HepG2 (cell line): ENCODE measurements around the gene VSX1. TPM values are rescaled to one million over a fixed set of nuclear protein-coding genes. Genes with fewer than 3 reads are reported as not detected.
A peak's percentile ranks its signal among the peaks of the same experiment; 100 is the strongest.

Experiments used
- ARID4A ChIP-seq: sonication (generic); formaldehyde crosslinking; IDR thresholded peaks from 2 replicates; pipeline ENCODE4 v1.5.0; 2020; ENCODE audit warnings: mild to moderate bottlenecking, missing genetic modification reagents, borderline replicate concordance
- FOXJ3 ChIP-seq: sonication (generic); formaldehyde crosslinking; IDR thresholded peaks from 2 replicates; pipeline ENCODE4 v1.4.0; 2020; ENCODE audit warnings: missing genetic modification reagents, mild to moderate bottlenecking, borderline replicate concordance
- KDM5A ChIP-seq: fragments of 200-600 bp; sonication (generic); IDR thresholded peaks from 2 replicates; pipeline ENCODE4 v1.7.0; 2018; ENCODE audit warnings: antibody characterized with exemption, mild to moderate bottlenecking, low read length, borderline replicate concordance
- KLF12 ChIP-seq: sonication (generic); formaldehyde crosslinking; IDR thresholded peaks from 2 replicates; pipeline ENCODE4 v1.4.0; 2020; ENCODE audit warnings: missing genetic modification reagents, borderline replicate concordance
- MEIS2 ChIP-seq: sonication (generic); formaldehyde crosslinking; IDR thresholded peaks from 2 replicates; pipeline ENCODE4 v1.9.0; 2021; ENCODE audit warnings: mild to moderate bottlenecking, missing genetic modification reagents
- MTA3 ChIP-seq: sonication (generic); formaldehyde crosslinking; IDR thresholded peaks from 2 replicates; pipeline ENCODE4 v1.4.0; 2020; ENCODE audit warnings: missing genetic modification reagents
- NBN ChIP-seq: fragments of 450-650 bp; conservative IDR thresholded peaks from 2 replicates; pipeline ENCODE4 v1.6.1; 2017
- NR2F6 ChIP-seq, 2 experiments: IDR thresholded peaks; 2 replicates each; pipeline ENCODE4 v1.6.1; 2016; ENCODE audit warnings: antibody characterized with exemption in 1 of 2, mild to moderate bottlenecking in 1 of 2
- U2AF1 ChIP-seq: fragments of 200-400 bp; formaldehyde crosslinking; optimal IDR thresholded peaks from 2 replicates; pipeline ENCODE3; 2017; ENCODE audit warnings: mild to moderate bottlenecking, low read depth, low read length
- ZBTB37 ChIP-seq: sonication (generic); formaldehyde crosslinking; IDR thresholded peaks from 2 replicates; pipeline ENCODE4 v1.4.0; 2020; ENCODE audit warnings: mild to moderate bottlenecking, missing genetic modification reagents
- ZBTB8A ChIP-seq: sonication (generic); formaldehyde crosslinking; IDR thresholded peaks from 2 replicates; pipeline ENCODE4 v1.4.0; 2020; ENCODE audit warnings: mild to moderate bottlenecking, low read depth, missing genetic modification reagents, borderline replicate concordance
- ZFP82 ChIP-seq: sonication (generic); formaldehyde crosslinking; IDR thresholded peaks from 2 replicates; pipeline ENCODE4 v1.5.1; 2020; ENCODE audit warnings: mild to moderate bottlenecking, missing genetic modification reagents, borderline replicate concordance
- ZFX ChIP-seq: sonication (generic); formaldehyde crosslinking; IDR thresholded peaks from 2 replicates; pipeline ENCODE4 v1.4.0; 2020; ENCODE audit warnings: mild to moderate bottlenecking, low read depth, missing genetic modification reagents, moderate library complexity
- ZKSCAN8 ChIP-seq: IDR thresholded peaks from 2 replicates; pipeline ENCODE4 v1.6.1; 2016; ENCODE audit warnings: borderline replicate concordance, missing genetic modification reagents, missing compliant biosample characterization
- ZNF207 ChIP-seq: fragments of 450-650 bp; IDR thresholded peaks from 2 replicates; pipeline ENCODE4 v1.6.1; 2016; ENCODE audit warnings: antibody characterized with exemption, borderline replicate concordance
- ZNF460 ChIP-seq: sonication (generic); formaldehyde crosslinking; IDR thresholded peaks from 2 replicates; pipeline ENCODE4 v1.5.1; 2020; ENCODE audit warnings: missing genetic modification reagents, mild to moderate bottlenecking, borderline replicate concordance
- ZNF530 ChIP-seq: sonication (generic); formaldehyde crosslinking; IDR thresholded peaks from 2 replicates; pipeline ENCODE4 v1.5.0; 2020; ENCODE audit warnings: low read depth, mild to moderate bottlenecking, missing genetic modification reagents
- ZNF768 ChIP-seq: sonication (generic); formaldehyde crosslinking; IDR thresholded peaks from 2 replicates; pipeline ENCODE4 v1.4.0; 2020; ENCODE audit warnings: missing genetic modification reagents
- polyA plus RNA-seq, 8 experiments: library from polyadenylated mRNA; depleted of rRNA in 3 of 8; stranded (reverse) in 7 of 8; unstranded in 1 of 8; fragments of >200 nt; fragmentation: Illumina TruSeq in 4 of 8; extraction: Trizol in 4 of 8; gene quantifications; 2 replicates each; pipeline versions ENCODE4 v1.2.1 to v1.2.3, GENCODE V29; 2011 to 2016; ENCODE audit warnings: low read depth in 4 of 8, missing spikeins in 1 of 8, mixed read lengths in 1 of 8; ENCODE audit not compliant: insufficient read depth in 1 of 8
- total RNA-seq, 5 experiments: library from RNA; depleted of rRNA; stranded (reverse); fragments of >200 nt; fragmentation: Illumina TruSeq; extraction: Trizol; gene quantifications; 2 replicates each; pipeline ENCODE4 v1.2.3, GENCODE V29; 2016; ENCODE audit warnings: low read depth in 1 of 5
- TF ChIP-seq, protein P1 (sequence below): sonication (generic); formaldehyde crosslinking; IDR thresholded peaks from 2 replicates; pipeline ENCODE4 v1.8.0; 2022; ENCODE audit warnings: mild to moderate bottlenecking, missing genetic modification reagents
- TF ChIP-seq, protein P2 (sequence below): sonication (generic); formaldehyde crosslinking; IDR thresholded peaks from 2 replicates; pipeline ENCODE4 v1.4.0; 2020; ENCODE audit warnings: missing genetic modification reagents

VSX1 gene
- total and polyA plus RNA-seq, 2 of the 13 experiments (the other 11 are each of a cell fraction or from before 2014, with no cell fraction given), result 0.04 TPM; not detected in 1

DNA sequence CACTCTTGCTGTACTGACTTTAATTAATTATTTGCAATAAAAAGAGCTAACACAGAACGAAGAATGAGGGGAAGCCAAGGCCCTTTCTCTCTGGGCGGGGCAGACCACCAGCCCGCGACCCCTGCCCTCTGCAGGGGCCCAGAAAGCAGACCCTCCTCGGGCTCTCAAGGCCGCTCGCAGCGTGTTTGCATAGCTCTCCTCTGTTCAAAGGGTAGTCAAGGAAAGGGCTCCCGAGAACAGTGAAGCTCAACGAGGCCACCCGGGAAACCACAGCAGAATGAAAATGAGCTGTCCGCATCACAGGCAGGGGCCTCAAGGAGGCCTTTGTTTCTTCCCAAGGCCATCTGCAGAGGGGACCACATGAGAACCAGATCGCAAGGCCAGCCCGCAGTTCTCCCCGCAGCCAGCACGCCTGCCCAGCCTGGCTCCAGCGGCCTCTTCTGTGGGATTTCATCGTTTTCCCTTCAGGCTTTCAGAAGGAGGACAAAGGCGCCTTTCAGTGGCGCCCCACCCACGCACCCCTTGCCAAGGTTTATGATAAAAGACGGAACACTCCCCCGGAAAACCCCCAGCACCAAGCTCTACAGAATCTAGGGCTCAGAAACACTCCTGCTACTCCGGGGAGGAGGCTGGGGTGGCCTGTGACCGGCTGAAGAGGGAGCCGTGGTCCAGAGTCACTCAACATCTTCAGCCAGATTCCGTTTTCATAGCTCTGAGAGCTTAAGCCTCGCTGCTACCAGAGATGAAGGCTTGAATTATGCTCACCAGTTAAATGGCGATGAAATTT is 49.3 kb downstream of the VSX1 start (continued):
- no peak for TF ChIP-seq KLF12 (CRISPR knock-in tag)
- no peak for TF ChIP-seq ZNF530 (CRISPR knock-in tag)
- no peak for TF ChIP-seq NBN
- TF ChIP-seq, protein P1, sequence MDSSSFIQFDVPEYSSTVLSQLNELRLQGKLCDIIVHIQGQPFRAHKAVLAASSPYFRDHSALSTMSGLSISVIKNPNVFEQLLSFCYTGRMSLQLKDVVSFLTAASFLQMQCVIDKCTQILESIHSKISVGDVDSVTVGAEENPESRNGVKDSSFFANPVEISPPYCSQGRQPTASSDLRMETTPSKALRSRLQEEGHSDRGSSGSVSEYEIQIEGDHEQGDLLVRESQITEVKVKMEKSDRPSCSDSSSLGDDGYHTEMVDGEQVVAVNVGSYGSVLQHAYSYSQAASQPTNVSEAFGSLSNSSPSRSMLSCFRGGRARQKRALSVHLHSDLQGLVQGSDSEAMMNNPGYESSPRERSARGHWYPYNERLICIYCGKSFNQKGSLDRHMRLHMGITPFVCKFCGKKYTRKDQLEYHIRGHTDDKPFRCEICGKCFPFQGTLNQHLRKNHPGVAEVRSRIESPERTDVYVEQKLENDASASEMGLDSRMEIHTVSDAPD (CRISPR knock-in tag), result no peak
- TF ChIP-seq, protein P2, sequence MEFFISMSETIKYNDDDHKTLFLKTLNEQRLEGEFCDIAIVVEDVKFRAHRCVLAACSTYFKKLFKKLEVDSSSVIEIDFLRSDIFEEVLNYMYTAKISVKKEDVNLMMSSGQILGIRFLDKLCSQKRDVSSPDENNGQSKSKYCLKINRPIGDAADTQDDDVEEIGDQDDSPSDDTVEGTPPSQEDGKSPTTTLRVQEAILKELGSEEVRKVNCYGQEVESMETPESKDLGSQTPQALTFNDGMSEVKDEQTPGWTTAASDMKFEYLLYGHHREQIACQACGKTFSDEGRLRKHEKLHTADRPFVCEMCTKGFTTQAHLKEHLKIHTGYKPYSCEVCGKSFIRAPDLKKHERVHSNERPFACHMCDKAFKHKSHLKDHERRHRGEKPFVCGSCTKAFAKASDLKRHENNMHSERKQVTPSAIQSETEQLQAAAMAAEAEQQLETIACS (CRISPR knock-in tag), result peak; percentile 41; the same call in 1 of the 2 replicates
- no peak for TF ChIP-seq MTA3
- TF ChIP-seq ZFX (CRISPR knock-in tag), result peak; percentile 68
- TF ChIP-seq ZNF768, result no peak
- TF ChIP-seq ZFP82 (CRISPR knock-in tag), result no peak
- TF ChIP-seq U2AF1, result no peak
- TF ChIP-seq MEIS2 (CRISPR knock-in tag), result no peak
- no peak for TF ChIP-seq ZNF460
- TF ChIP-seq ZBTB8A (CRISPR knock-in tag), result no peak
- TF ChIP-seq FOXJ3 (CRISPR knock-in tag), result 0 out of 2 replicates have a peak, but pooled peaks have one; percentile 83
- peak; percentile 58; the same call in 1 of the 2 replicates for TF ChIP-seq ZBTB37 (CRISPR knock-in tag)
- TF ChIP-seq ARID4A (CRISPR knock-in tag), result no peak
- no peak for TF ChIP-seq KDM5A
- TF ChIP-seq NR2F6 (IDR thresholded peaks at IDR 0.05), result peak; percentile 75
- TF ChIP-seq NR2F6 (CRISPR knock-in tag; IDR thresholded peaks at IDR 0.05), result peak; percentile 49; the same call in 1 of the 2 replicates
- TF ChIP-seq ZKSCAN8 (CRISPR knock-in tag), result no peak
- no peak for TF ChIP-seq ZNF207
